HG03045 (cell line): ENCODE measurements around the gene KIAA1549.
"Not testable (repeated sequence)": the region's sequence is repeated elsewhere in the genome, so short reads cannot be mapped to it uniquely, and the experiment has no call there.

Experiments used
- ATAC-seq: cut with Tn5 transposase; IDR thresholded peaks from one replicate; pipeline ENCODE4 v1.9.1; 2021; ENCODE audit warnings: mild to moderate bottlenecking, moderate library complexity; ENCODE audit not compliant: unreplicated experiment

Gene KIAA1549

DNA sequence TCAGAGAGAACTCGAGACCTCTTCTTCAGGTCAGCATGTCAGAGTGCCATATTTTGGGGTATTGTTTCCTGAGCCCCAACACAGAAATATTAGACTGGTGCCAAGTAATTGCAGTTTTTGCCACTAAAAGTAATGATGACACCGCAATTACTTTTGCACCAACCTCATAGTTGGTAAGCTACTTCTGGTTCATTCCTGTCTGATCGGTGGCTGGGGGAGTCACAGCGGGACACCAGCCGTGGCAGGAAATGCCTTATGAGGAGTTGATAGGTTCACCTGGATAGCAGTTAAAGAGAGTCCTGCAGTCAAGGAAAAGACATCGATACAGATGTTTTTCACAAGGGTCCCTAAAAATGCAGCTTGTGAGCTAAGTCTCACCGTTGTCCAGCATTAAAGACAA lies 159.3 kb downstream of the KIAA1549 start:
- ATAC-seq = no peak

DNA sequence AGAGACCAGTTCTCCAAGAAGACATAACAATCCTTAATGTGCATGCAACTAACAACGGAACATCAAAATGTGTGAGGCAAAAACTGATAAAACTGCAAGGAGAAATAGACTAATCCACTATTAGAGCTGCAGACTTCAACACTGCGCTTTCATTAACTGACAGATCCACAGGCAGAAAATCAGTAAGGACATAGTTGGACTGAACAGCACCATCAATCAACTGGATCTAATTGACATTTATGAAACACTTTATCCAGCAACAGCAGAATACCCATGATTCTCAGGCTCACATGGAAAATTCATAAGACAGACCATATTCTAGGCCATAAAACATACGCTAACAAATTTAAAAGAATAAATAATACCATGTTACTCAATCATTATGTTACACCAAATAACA lies 161.6 kb downstream of the KIAA1549 start:
- ATAC-seq = no peak

DNA sequence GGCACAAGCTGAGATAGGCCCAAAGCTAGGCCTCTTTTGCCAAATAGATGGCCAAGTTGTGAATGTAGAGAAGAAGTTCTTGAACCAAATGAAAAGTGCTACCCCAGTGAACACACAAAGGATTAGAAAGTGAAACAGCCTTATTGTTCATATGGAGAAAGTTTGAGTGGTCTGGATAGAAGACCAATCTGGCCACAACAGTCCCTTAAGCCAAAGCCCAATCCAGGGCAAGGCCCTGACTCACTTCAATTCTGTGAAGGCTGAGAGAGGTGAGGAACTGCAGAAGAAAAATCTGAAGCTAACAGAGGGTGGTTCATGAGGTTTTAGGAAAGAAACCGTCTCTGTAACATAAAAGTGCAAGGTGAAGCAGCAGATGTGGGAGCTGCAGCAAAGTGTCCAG lies 164.5 kb downstream of the KIAA1549 start:
- no peak for ATAC-seq

DNA sequence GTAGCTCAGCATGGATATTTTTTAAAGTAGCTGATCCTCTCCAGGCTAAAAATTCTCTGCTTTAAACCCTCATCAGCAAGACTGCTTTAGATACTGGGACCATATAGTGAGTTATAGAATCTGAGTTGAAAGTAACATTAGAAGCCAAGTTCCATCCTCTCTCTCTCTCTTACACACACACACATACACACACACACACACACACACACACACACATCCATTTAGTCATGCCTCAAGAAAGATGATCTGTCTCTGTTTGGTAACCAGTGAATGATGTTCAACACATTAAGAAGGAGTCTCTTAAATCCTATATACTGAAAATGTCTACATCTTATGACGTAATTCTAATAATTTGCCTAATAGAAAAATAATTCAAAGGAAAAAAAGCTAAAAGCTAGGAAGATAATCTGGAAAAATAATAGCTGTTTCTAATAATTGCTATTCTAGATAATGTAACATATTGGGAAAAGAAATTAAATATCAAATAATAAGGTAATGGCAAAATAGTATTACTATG lies 166.3 kb downstream of the KIAA1549 start:
- no peak for ATAC-seq

DNA sequence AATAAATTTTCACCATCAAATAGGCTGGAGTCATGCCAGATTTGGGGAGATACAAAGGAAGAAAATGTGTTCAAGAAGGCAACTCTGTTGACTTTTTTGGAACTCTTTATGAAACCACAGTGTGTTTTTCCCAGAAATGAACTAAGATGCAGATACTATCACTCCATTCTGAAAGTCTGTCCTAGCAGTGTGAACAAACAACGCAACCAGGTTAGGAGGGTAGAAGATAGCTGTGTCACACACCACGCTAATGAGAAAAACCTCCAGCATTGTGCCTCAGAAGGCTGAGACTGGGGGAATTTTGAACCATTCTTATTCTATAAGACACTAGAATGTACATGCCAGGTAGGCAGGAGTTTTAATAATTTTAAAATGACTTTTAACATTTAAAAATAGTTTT lies 167.2 kb downstream of the KIAA1549 start:
- ATAC-seq = no peak

DNA sequence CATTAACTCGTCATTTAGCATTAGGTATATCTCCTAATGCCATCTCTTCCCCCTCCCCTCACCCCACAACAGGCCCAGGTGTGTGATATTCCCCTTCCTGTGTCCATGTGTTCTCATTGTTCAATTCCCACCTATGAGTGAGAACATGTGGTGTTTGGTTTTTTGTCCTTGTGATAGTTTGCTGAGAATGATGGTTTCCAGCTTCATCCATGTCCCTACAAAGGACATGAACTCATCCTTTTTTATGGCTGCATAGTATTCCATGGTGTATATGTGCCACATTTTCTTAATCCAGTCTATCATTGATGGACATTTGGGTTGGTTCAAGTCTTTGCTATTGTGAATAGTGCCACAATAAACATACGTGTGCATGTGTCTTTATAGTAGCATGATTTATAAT lies 169.9 kb downstream of the KIAA1549 start:
- ATAC-seq = not testable (repeated sequence)

DNA sequence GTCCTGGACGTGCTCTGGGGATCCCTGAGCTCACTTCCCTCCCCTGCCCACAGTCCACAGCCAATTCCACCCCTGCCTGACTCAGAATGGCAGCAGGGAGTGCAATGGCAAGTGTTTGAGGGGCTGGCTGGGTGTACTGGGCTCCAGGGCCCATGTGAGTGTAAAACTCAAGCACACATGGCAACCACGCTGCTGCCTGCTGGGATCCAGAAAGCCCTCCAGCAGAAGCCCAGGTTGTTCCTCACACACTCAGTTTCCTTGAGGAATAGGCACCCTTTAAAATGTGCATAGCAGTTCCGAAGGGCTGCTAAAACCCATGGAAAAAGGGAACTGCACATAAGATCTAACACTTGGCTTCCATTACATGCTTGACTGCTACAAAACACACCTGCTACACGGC lies 171.8 kb downstream of the KIAA1549 start:
- ATAC-seq = no peak

DNA sequence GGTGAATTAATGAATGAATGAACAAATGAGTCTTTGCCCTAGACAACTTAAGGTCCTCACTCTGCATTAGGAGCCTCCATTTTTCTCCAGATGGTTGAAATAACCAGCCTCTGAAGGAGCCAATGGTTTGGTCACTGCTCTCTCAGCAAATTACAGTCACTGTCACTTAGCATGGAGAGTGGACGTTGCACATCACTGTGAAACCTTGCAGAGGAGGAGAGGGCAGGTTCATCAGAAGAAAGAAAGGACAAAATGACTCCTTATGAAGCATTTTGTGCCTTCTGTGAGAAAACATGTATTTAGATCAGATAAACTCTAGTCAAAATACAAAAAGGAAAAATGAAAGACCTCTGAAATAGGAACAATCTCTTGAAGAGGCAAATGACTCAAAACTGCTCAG lies 176.6 kb downstream of the KIAA1549 start:
- ATAC-seq = no peak

DNA sequence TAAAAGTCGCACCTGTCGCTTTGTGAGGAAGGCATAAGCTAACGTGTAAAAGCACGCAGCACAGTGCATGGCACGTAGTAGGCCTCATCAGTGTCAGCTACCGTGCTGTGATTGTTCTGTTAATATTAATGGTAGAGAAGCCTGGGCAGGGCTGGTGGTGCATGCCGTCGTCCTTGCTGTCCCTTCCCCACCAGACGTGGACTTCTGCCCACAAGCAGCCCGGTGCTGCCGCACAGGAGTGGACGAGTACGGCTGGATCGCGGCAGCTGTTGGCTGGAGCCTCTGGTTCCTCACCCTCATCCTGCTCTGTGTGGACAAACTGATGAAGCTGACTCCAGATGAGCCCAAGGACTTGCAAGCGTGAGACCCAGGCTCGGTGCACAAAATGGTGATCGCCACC lies 178.5 kb downstream of the KIAA1549 start:
- ATAC-seq = no peak

DNA sequence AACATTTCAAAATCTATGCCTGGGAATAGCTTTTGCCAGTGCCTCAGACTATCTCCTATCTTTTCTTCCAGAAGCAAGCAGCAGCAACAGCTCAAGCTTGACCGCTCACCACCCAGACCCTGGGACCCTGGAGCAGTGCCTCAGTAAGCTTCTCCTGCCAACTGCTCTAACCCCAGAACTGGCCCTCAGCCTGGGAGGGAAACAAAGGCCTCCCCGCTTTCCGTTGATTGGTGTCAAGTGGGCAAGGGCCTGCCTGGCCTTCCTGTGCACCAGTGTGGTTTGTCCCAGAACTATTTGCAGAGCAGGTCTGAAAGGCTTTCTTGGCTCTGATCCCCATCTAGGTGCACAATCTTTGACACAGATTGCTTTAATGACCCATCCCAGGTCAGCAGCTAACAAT lies 179.9 kb downstream of the KIAA1549 start:
- no peak for ATAC-seq

DNA sequence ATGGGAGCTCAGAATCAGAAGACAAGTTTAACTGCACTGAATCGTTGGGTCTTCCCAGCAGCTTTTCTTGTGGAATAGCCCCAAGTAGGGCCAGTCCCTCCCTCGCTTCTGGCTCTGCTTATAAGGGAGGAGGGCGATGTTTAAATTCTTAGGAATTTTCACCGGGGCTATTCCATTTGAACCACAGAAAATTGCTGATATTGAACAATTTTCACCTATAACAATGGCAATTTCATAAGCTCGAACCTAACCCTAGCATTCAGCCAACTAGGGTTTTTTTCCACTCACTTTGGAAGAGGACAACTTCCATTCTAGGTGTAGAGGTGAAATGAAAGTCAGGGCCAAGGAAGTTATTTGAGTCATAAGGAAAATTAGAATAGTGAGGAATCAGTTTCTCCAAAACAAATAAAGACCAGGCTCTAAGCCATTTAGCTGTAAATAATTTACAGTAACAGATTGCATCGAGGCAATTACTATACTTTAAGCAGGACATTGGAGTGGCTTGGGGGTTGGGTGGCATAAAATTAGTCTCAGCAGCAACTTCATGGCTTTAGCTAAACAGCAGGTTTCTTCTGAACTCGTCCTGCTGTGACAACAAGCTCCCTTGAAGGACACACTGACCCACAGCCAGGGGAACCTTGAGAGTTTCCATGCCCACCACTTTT lies 181.7 kb downstream of the KIAA1549 start:
- ATAC-seq = no peak

DNA sequence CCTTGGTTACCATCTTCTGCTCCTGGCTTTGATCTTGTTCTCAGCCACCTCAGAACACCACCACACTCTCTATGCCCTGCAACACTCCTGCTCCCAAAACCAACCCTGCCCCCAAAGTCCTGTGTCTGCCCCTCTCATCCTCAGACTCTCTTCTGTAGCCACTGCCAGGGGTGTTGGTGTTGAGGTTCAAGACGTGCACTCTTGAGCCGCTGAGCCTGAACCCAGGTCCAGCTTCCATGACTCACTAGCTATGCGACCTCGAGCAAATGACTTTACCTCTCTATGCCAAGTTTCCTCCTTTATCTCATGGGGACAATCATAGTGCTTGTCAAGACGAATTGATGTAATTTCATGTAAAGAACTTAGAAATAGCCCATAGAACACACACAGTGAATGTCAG lies 182.4 kb downstream of the KIAA1549 start:
- no peak for ATAC-seq

DNA sequence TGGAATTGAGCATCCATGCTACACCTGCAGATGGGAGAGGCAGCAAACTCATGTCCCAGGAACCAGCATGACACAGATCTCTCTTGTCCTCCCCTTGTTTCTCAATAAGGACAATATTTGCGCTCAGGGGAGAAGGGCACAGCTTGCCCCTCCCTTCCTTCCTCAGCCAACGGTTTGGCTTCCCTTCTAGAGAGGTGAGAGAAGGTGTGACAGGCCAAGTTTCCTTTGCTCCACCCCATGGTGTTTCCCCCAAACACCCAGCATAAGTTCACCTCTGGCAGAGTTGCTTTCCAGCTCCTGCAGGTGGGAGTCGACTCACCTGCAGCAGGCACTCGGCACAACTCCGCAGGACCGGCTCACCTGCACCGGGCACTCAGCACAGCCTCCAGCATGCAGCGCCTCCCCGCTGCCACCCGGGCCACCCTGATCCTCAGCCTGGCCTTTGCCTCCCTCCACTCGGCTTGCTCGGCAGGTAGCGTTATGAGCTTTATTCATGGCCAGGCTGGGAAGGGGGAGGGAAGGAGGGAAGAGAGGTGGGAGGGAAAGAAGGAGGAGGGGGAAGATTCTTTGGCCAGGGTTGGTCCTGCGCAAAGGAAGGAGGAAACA lies 183.4 kb downstream of the KIAA1549 start, which contains the start of the genes ATP6V0A4 and TMEM213:
ATP6V0A4 (minus strand) TSS at position 482 of the 606 bp plus-strand sequence. CDS start 26,949 bp downstream, outside the sequence.
TMEM213 (plus strand) TSS at position 280 of the 606 bp plus-strand sequence; CDS start at position 391, 111 bp downstream.
- ATAC-seq = no peak

DNA sequence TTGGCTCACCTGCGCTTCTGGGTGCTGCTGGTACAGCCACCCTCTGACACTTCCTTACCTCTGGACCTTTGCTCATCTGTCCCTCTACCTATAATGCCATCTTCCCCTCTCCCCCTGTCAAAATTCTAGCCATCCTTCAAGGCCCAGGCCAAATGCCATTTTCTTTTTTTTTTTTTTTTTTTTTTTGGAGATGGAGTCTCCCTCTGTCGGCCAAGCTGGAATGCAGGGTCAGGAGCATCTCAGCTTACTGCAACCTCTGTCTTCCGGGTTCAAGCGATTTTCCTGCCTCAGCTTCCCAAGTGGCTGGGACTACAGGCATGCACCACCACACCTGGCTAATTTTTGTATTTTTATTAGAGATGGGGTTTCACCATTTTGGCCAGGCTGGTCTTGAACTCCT lies 184.1 kb downstream of the KIAA1549 start:
- not testable (repeated sequence) for ATAC-seq

DNA sequence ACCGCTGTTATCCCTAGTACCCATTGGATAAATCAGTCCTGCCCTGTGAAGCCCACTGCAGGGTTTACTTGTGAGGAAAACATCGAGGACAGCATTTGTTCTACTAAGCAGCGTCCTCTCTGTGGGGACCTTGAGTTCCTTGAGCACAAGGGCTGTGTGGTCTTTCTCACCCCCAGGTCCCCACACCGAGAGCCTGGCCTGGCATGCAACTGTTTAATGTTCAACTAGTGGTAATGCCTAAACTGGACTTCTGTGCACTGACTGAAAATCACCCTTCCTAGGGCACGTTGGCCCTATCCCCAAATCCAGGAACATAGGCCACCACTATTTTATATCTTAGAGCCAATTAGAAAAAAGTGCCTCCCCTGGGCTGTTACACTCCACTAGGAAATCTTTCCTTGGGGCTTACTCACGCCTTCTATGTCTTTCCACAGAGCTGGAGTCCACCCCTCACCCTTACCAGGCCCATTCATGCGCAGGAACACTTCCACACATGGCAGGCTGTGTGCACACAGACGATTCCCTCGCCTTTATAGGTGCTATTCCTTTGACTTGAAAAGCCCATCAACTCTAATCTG lies 185.1 kb downstream of the KIAA1549 start:
- no peak for ATAC-seq

DNA sequence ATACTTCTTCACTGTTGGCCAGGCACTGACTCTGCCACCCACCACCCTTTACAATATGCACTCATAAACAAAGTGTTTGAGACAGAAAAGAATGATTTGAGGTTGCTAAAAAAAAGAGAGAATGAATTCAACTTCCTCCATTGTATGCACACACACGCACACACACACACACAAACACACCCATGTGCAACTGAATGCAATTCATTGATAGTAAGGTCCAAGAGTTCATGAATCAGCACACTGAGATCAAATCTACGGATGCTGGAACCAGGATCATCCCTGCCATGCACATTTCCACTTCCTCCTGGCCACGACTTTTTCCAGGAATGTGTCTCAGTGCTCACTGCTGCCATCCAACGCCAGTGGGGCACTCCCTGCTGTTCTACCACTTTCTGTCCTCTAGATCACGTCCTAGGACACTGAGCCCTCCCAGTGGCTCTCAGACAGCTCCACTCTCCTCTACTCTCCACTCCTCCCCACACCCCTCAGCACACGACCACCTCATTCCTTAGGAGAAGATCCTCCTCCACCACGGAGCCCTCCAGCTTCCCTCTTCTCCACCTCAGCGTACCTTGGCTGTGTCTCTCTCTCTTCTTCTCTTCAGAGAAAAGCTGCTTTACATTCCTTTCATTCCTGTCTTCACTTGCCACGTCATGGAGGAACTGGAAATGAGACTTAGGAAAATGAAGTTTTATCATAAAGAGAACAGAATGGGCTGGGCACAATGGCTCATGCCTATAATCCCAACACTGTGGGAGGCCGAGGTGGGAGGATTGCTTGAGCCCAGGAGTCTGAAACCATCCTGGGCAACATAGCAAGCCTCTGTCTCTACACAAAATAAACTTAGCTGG lies 195.4 kb downstream of the KIAA1549 start:
- ATAC-seq = no peak

DNA sequence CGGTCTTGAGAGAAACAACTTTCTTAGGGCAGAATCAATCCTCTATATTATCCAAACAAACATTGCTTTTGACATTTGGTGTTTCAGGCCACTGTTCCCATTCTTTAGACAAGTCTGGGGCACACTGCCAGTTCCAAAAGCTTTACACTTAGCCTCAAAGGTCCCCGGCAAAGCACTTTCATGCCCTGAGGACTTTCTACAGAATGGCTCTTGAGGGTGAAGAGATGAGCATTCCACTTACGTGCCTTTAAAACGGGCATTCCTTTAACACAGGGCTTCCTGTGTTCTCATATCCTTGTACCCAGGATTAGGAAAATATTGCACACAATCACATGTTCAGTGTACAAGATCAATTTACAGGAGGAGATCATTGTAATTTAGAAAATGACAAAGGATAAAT lies 196.5 kb downstream of the KIAA1549 start:
- ATAC-seq = no peak
